ENCODE measurements around the gene CRBN.

The CRBN gene

DNA sequence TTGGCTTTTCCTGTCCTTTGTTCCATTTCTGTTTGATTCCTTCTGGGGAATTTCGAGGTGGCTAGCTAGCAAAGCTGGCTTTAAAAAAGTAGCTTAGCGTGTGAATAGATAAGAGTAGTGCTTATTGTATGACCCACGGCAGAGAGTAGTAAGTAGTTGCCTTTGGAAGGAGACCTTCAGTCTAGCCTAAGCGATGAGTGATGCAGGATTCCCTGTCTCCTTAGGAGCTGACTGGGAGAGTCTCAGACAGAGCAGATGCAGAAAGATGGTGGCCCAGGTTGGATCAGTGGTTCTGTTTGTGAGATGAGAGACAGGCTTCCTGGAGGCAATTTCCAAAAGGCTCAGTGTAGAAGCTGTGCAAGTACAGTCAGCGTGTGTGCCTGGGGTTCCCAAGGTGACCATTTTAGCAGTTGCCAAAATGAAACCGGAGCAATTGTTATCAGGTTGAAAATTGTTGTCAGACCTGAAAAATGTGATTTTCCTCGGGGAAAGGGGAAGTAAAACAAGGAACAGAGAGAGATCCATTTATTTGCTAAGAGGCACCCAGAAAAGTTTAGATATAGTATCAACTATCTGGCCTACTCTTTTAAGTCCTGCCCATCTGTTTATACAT is 68.6 kb downstream of the CRBN start:
- DNase-seq (ENCODE audit: low read depth in 2 of 2): no peak

DNA sequence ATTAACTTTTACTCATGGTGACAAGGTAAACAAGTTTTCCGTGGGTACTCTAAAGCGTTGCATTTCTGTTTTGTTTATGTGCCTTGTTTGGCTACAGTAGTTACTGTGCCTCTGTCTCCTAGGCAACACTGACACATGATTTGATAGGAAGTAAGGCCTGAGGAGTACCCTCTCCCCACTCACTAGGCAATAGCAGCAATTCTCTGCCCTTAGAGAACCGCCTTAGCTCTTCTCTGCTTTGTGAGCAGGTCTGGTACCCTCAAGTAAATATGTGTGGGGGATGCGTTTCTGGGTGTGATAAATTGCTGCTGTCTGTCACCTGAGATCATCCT is 69.2 kb downstream of the CRBN start, which contains the start of gene IL5RA:
Gene IL5RA, minus strand, starts transcription at position 76 of the 332 bp plus-strand sequence. CDS start 5,390 bp downstream, outside the sequence.
- DNase-seq (ENCODE audit: low read depth in 2 of 2): no peak

GRCh38 chr3:3109407-3110298 is 69.8 kb downstream of the CRBN start:
- DNase-seq (ENCODE audit: low read depth in 2 of 2): no peak

- no peak for DNase-seq (ENCODE audit: low read depth in 2 of 2)
Measured at GRCh38 chr3:3107858-3108257, 71.6 kb downstream of the CRBN start.

DNA sequence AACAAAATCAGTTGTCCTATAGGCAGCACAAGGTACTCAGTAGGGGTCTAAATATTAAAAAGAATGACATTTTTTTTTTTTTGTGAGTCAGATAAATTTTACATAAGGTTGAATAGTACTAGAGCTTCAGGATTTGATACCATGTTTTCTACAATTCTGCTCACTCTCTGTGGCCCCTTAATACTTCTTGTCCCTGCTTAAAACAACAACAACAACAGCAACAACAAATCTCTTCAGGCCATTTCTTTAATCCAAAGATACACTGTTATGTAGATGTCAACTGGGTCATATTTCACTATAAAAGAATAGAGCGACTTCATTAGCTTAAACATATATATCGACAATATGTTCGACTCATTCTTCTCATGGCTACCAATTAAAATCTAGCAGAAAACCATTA is 72.3 kb downstream of the CRBN start:
- DNase-seq (ENCODE audit: low read depth in 2 of 2): no peak

GRCh38 chr3:3105815-3106214 is 73.7 kb downstream of the CRBN start:
- no peak for DNase-seq (ENCODE audit: low read depth in 2 of 2)

DNA sequence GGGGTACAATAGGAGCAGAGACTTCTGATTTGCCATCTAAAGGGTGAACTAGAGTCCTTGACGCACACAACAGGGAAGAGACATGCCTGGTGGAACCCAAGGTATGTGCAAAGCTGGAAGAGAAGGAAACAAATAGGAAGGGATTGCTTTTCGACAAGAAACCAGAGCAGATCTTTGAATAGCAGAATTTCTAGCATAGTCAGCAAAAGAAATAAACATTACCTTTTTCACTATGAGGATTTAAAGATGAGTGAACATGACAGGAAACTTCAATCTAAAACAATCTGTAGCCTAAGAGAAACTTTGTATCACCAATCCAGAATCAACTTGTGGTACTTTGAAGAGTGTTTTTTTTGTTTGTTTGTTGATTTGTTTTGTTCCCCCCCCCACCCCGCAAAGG is 74.2 kb downstream of the CRBN start:
- DNase-seq (ENCODE audit: low read depth in 2 of 2): no peak

- no peak for DNase-seq (ENCODE audit: low read depth in 2 of 2)
Measured at GRCh38 chr3:3102751-3103150, 76.7 kb downstream of the CRBN start.

DNA sequence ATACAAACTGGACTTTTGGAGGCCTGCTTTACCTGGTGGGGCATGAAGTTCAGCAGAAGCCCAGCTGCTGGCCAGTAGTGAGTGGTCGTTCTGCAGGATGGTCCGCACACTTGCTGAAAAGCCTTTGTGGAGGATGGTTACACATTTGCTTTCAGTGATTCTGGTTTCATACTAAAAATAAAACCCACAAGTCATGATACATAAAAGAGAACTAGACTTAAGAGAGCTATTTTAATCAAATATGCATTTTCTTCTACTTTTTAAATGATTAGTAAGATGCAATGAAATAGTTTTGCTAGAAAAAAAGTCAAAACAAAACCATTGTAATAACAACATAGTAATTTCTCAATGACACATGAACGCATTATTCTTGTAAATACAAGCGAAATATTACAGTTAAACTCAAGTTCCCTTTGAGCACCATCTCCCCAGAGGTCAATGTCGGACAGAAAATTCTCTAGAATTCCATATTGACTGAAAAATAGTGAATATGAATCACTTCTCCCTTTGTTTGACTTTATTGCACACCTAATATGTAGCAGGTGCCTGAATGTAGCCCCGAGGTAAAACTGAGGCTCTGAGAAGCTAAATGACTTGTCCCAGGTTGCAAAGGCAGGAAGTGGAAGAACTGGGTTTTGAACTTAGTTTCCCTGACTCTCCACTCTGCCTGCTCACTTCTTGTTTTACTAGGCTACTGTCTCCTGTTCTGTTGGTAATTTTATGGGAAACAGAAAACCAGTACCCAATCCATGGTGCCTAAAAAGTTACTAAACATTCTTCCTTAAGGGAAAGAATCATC is 77.6 kb downstream of the CRBN start:
- DNase-seq (ENCODE audit: low read depth in 2 of 2): no peak
